Skin of body (tissue), 3 donors: ENCODE results near the gene AP3S2. TPM values are rescaled to one million over a fixed set of nuclear protein-coding genes. Genes with fewer than 3 reads are reported as not detected.
"Not testable (repeated sequence)": the region's sequence is repeated elsewhere in the genome, so short reads cannot be mapped to it uniquely, and the experiment has no call there.

Experiments
- DNase-seq: peaks from one replicate; lab custom pipeline; 2025; lab: John Stamatoyannopoulos, UW
- small RNA-seq: library from RNA; depleted of rRNA; stranded (forward); fragments of <200 nt; gene quantifications from one replicate; pipeline ENCODE3, GENCODE V24; 2014; ENCODE audit warnings: low replicate concordance
- total RNA-seq: library from RNA; depleted of rRNA; stranded (reverse); fragments of >200 nt; gene quantifications from one replicate; pipeline ENCODE4 v1.2.3, GENCODE V29; 2014

Gene AP3S2
- total RNA-seq, 1 donor from 2014 or later, result 34.5 TPM

DNA sequence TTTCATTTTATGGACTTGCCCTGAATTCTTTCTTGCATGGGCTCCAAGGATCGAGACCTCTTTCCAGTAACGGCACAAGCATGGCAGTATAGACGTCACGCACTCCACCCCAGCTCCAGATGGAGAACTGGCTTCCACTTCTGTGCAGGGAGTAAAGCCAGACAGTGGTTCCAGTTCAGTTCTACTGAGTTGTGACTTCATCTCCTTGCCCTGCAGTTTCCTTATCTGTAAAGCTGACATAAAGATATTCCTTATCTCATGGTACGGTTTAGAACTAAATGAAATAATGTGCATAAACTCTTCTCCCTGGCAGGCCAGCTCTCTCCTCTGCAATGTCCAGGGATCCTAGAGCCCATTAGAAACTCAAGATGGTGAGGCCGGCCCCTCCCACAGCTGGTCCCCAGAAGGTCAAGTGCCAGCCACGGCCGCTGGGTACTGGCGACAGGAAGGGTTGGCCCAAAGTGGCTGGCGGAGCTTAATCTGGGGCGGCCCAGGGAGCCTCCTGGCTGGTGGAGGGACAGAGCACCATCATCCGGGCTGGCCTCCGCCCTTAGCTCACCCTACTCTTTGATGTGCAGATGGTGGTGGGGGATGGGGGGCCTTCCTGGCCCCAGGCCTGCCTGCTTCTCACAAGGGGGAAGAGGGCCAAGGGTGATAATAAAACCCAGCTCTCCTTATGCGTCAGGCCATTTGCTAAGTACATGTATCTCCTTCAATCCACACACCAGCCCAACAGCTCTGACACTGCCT, 110.5 kb downstream of the AP3S2 start:
- no peak for DNase-seq

DNA sequence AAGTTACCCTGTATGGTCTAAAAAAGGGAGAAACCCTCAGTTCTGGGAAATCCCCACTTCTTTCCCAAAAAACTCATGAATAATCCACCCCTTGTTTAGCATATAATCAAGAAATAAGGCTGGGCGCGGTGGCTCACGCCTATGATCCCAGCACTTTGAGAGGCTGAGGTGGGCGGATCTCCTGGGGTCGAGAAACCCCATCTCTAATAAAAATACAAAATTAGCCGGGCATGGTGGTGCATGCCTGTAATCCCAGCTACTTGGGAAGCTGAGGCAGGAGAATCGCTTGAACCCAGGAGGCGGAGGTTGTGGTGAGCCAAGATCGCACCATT, 111.2 kb downstream of the AP3S2 start:
- DNase-seq, result not testable (repeated sequence)

DNA sequence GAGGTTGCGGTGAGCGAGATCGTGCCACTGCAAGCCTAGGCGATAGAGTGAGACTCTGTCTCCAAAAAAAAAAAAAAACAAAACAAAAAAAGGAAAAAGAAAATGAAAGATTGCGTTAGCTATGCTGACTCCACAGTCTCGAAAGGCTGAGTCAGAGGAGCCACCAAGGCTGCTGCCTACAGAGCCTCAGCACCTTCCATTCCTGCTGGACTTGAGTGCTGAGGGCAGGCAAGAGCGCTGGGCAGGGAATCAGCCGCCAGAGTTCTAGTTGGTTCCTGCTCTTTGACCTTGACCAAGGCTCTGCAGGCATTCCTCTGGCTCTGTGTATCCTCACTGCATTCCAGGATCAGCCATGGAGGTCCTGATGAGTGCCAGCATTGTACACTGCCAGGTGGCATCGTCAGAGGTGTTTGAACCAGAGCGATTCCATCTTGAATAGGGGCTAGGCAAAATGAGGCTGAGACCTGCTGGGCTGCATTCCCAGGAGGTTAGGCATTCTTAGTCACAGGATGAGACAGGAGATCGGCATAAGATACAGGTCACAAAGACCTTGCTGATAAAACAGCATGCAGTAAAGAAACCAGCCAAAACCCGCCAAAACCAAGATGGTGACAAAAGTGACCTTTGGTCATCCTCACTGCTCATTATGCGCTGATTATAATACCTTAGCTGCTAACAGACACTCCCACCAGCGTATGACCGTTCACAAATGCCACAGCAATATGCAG, 111.7 kb downstream of the AP3S2 start:
- no peak for DNase-seq

DNA sequence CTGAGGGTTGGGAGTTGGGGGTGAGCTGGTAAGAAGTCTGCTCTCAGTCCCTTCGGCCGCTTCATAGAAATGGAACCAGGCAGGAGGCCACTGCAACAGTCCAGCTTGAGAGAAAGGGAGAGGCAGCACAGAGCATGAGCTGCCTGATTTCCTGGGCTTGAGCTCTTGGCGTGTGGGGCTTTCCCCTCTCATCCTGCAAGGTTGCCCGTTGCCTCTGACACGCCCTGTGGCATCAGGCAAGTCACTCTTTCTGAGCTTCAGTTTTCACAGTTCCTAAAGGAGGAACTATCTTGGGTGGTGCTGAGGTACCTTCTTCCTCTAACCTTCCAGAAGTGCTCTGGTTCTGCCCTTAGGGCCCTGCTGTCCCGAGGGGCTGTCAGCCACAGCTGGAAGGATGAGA, 112.7 kb downstream of the AP3S2 start:
- no peak for DNase-seq

DNA sequence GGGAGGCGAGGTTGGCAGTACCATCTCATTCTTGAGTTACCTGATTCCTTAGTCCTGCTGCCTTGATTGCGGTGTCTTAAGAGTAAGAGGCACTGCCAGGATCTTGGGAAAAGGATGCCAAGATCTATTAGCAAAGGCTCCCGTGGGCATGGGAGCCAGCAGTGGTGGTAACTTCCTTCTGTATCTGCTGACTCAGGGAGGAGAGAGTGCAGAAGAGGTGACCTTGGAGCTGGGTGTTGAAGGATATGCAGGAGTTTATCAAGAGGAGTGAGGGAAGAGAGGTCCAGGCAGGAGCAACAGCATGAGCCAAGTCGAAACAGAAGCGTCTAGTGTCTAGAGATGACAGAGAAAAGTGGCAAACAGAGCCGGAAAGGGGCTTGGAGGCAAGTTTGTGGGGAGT, 113.2 kb downstream of the AP3S2 start:
- no peak for DNase-seq

Small RNAs within 50 kb of the gene (small RNA-seq; reads per million reads assigned to genes)
- gene MIR5009 (not detected), gene MIR5094 (not detected), gene RNU6-1111P (not detected), gene RNU7-111P (not detected)

Other genes with a start within 250 kb of the AP3S2 start
- gene KIF7, start 238.5 kb downstream of the AP3S2 start, total RNA-seq, result 7.0 TPM
- gene PLIN1, start 214.6 kb downstream of the AP3S2 start, total RNA-seq, result 119 TPM
- 10.7 TPM for gene PEX11A, start 203.2 kb downstream of the AP3S2 start, total RNA-seq
- gene WDR93, start 203.2 kb downstream of the AP3S2 start, total RNA-seq, result 0.20 TPM
- gene MESP1, start 142.7 kb downstream of the AP3S2 start, total RNA-seq, result 1.6 TPM
- gene MESP2, start 117.7 kb downstream of the AP3S2 start, total RNA-seq, result 0.30 TPM
- 9.4 TPM for gene ANPEP, start 79.1 kb downstream of the AP3S2 start, total RNA-seq
- gene ARPIN, start 19.0 kb upstream of the AP3S2 start, total RNA-seq, result 14.2 TPM
- 7.4 TPM for gene ZNF710, start 107.3 kb upstream of the AP3S2 start, total RNA-seq
- 77.6 TPM for gene IDH2, start 208.5 kb upstream of the AP3S2 start, total RNA-seq